Adrenal gland (tissue), 5 donors: ENCODE data around the gene HELZ2.

Source experiments
- CTCF ChIP-seq, 6 experiments: fragments of 450-650 bp in 4 of 6; fragments of 200-600 bp in 2 of 6; sonication (generic) in 1 of 6; IDR thresholded peaks; 1 replicate in 5 of 6; 2 replicates in 1 of 6; pipeline versions ENCODE4 v1.5.1 to v1.8.0; 2016 to 2021; ENCODE audit warnings: antibody characterized with exemption in 6 of 6, mild to moderate bottlenecking in 2 of 6, moderate library complexity in 1 of 6
- POLR2A ChIP-seq, 2 donors: fragments of 450-650 bp; IDR thresholded peaks; one replicate each; pipeline ENCODE4 v1.6.1; 2017; ENCODE audit warnings: antibody characterized with exemption in 2 of 2, mild to moderate bottlenecking in 2 of 2, moderate library complexity in 1 of 2
- donor health status: DM: no; HTN: no; CAD: no.

GRCh38 chr20:63587256-63587655 is 13.2 kb upstream of the HELZ2 start:
- TF ChIP-seq CTCF (IDR thresholded peaks at IDR 0.05) (no peak), POLR2A (IDR thresholded peaks at IDR 0.05) (no peak)
